ENCODE measurements around the gene DCDC2.

GRCh38 chr6:24327756-24328155 lies 30.1 kb downstream of the DCDC2 start:
- no peak for TF ChIP-seq EZH2 (IDR thresholded peaks at IDR 0.05; ENCODE audit: insufficient read depth, low read length)
- no peak for TF ChIP-seq CTCF (IDR thresholded peaks at IDR 0.05; ENCODE audit: insufficient read depth, low read depth, low read length)
